GM21528 (cell line): ENCODE measurements around the gene USP48.
"Not testable (repeated sequence)": the region's sequence is repeated elsewhere in the genome, so short reads cannot be mapped to it uniquely, and the experiment has no call there.

ENCODE experiments used
- ATAC-seq: cut with Tn5 transposase; IDR thresholded peaks from one replicate; pipeline ENCODE4 v1.9.1; 2021; ENCODE audit warnings: mild to moderate bottlenecking, moderate library complexity; ENCODE audit not compliant: unreplicated experiment, low FRiP score

The USP48 gene

GRCh38 chr1:21641967-21642739 lies 140.8 kb downstream of the USP48 start:
- ATAC-seq, result no peak

- ATAC-seq, result no peak
Measured at GRCh38 chr1:21641537-21641936, 141.4 kb downstream of the USP48 start.

- no peak for ATAC-seq
Measured at GRCh38 chr1:21641076-21641475, 141.9 kb downstream of the USP48 start.

- ATAC-seq, result no peak
Measured at GRCh38 chr1:21640653-21641052, 142.3 kb downstream of the USP48 start.

- no peak for ATAC-seq
Measured at GRCh38 chr1:21639594-21640041, 143.3 kb downstream of the USP48 start.

- ATAC-seq, result no peak
Measured at GRCh38 chr1:21638531-21639341, 144.2 kb downstream of the USP48 start.

- ATAC-seq, result no peak
Measured at GRCh38 chr1:21637514-21637913, 145.4 kb downstream of the USP48 start.

GRCh38 chr1:21636029-21636428 lies 146.9 kb downstream of the USP48 start:
- no peak for ATAC-seq

GRCh38 chr1:21634806-21635535 lies 148.0 kb downstream of the USP48 start:
- no peak for ATAC-seq

- no peak for ATAC-seq
Measured at GRCh38 chr1:21633992-21634805, 148.8 kb downstream of the USP48 start.

- no peak for ATAC-seq
Measured at GRCh38 chr1:21633141-21633755, 149.7 kb downstream of the USP48 start.

- ATAC-seq, result no peak
Measured at GRCh38 chr1:21631944-21632887, 150.7 kb downstream of the USP48 start.

- not testable (repeated sequence) for ATAC-seq
Measured at GRCh38 chr1:21631590-21631943, 151.4 kb downstream of the USP48 start.

- no peak for ATAC-seq
Measured at GRCh38 chr1:21630571-21631343, 152.2 kb downstream of the USP48 start.

GRCh38 chr1:21629971-21630370 lies 153.0 kb downstream of the USP48 start:
- ATAC-seq, result no peak

- ATAC-seq, result no peak
Measured at GRCh38 chr1:21628798-21629393, 154.1 kb downstream of the USP48 start.
